ENCODE data around the gene P2RX1.
A peak's percentile ranks its signal among the peaks of the same experiment; 100 is the strongest.

The P2RX1 gene

DNA sequence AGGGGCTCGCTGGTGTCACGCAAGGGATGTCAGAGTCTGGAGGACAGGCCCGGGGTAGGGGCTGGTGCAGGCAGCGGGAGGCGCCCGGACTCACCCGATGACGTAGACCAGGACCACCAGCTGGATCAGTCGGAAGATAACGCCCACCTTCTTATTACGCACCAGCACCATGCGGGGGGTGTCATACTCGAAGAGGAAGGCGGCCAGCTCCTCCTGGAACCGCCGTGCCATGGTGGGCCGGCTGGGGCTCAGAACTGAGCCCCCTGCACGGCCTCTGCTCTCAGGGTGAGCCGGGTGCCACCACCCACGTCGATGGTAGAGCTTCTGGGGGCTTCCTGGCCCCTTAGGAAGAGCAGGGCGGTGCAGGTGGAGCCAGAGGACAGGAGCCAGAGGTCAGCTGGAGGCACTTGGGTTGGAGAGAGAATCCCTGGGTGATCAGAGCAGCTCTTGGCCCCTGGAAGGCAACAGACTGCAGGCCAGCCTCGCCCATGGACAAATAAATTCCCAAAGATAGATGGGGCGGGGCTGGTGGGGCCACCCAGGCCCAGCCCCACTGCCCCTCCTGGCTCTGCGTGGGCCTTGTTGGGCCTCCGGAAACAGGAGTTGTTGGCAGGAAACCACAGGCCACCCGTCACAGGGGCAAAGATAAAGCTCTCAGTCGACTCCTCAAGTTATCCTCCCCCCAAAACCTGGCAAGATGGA lies at the start of gene P2RX1:
Gene P2RX1 (minus strand): TSS at position 471 of the 702 bp plus-strand sequence. CDS start 240 bp downstream, at position 231.
- no peak within 1 kb of the TSS for H3K4me3 ChIP-seq (replicated peaks; ENCODE audit: low read depth, low read length)

DNA sequence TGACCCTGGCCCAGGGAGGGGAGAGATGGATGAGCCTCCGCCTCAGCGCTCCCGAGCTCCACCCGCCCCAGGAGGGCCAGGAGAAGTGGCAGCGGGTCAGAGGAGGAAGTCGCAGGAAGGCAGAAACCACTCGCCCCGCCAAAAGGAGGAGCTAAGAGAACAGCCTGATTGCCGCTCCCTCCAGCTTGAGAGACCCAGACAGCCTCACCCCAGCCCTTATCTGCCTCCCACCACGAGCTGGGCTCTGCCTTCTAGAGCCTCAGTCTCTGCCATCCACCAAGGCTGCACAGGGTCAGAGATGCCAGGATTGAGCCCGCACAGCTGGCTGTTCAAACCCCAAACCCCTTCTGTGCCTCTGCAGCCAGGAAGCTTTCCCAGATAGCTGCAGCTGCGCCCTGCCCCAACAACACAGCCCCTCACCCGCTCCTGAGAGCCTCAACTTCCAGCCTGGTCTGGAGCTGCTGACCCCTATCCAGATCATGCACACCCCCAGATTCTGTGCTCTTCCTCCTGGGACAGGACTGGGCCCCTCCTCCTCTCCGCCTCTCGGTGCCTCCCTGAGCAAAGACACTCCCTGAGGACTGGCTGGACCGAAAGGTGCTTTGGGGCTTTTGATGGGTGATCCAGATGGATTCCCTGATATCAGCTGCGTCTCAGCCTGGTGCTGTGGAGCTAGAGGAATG lies 49.0 kb upstream of the P2RX1 start:
- no peak overlapping the region for H3K4me3 ChIP-seq (replicated peaks; ENCODE audit: low read depth, low read length)
- no peak for DNase-seq (ENCODE audit: extremely low read depth, low read depth)
- TF ChIP-seq, protein P1, sequence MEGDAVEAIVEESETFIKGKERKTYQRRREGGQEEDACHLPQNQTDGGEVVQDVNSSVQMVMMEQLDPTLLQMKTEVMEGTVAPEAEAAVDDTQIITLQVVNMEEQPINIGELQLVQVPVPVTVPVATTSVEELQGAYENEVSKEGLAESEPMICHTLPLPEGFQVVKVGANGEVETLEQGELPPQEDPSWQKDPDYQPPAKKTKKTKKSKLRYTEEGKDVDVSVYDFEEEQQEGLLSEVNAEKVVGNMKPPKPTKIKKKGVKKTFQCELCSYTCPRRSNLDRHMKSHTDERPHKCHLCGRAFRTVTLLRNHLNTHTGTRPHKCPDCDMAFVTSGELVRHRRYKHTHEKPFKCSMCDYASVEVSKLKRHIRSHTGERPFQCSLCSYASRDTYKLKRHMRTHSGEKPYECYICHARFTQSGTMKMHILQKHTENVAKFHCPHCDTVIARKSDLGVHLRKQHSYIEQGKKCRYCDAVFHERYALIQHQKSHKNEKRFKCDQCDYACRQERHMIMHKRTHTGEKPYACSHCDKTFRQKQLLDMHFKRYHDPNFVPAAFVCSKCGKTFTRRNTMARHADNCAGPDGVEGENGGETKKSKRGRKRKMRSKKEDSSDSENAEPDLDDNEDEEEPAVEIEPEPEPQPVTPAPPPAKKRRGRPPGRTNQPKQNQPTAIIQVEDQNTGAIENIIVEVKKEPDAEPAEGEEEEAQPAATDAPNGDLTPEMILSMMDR (IDR thresholded peaks at IDR 0.05; ENCODE audit: low read depth, low read length, missing control alignments) = no peak

More for the DNA sequence above, at the start of gene P2RX1:
- no peak for DNase-seq (ENCODE audit: extremely low read depth, low read depth)
- TF ChIP-seq, protein P1 (IDR thresholded peaks at IDR 0.05; ENCODE audit: low read depth, low read length, missing control alignments) = no peak

DNA sequence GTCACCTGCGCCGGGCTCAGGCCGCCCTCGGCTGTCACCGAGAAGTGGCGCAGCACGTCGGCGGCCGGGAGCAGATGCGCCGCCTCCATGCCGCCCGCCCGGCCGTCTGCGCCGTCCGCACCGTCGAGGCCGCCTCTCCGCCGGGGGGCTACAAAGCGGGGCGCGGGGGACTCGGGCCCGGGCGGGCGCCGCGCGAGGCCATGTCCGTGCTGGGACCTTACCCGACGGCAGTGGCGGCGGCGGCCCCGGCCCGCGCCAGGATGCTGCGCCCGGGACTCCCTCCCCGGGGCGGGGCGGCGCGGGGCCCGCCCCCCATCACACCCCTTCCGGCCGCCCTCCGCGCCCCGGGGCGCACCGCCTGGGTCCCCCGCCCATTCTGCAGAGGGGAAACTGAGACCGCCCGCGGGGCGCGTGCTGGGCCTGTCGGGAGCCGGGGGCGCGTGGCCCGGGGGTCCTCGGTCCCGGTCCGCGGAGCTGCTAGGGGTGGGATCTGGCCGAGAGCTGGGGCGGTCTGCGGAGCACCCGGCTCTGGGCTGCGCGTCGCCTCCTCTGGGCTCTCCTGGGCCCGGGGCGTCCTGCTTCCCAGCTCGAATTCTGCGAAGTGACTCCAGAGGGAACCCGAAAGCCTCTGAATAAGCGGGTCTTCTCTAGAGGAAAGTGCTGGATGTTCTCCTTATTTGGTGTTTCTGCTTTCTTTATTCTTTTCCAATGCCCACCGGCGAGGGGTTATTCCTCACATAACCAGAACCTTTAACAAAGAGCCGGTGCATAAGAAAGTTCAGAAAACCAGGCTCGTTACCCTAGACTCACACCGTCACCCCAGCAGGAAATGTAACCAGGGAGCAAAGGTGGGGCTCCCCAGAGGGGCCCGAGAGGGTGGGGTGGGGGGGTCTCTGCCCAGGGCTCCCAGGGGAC lies 48.2 kb upstream of the P2RX1 start, which contains the start of gene ATP2A3:
Gene ATP2A3 (minus strand): TSS at position 235 of the 915 bp plus-strand sequence. CDS start 146 bp downstream, at position 89.
- DNase-seq (ENCODE audit: extremely low read depth, low read depth) = no peak
- H3K4me3 ChIP-seq (replicated peaks; ENCODE audit: low read depth, low read length) = peak within 1 kb of the TSS; percentile 31
- TF ChIP-seq, protein P1 (IDR thresholded peaks at IDR 0.05; ENCODE audit: low read depth, low read length, missing control alignments) = no peak

DNA sequence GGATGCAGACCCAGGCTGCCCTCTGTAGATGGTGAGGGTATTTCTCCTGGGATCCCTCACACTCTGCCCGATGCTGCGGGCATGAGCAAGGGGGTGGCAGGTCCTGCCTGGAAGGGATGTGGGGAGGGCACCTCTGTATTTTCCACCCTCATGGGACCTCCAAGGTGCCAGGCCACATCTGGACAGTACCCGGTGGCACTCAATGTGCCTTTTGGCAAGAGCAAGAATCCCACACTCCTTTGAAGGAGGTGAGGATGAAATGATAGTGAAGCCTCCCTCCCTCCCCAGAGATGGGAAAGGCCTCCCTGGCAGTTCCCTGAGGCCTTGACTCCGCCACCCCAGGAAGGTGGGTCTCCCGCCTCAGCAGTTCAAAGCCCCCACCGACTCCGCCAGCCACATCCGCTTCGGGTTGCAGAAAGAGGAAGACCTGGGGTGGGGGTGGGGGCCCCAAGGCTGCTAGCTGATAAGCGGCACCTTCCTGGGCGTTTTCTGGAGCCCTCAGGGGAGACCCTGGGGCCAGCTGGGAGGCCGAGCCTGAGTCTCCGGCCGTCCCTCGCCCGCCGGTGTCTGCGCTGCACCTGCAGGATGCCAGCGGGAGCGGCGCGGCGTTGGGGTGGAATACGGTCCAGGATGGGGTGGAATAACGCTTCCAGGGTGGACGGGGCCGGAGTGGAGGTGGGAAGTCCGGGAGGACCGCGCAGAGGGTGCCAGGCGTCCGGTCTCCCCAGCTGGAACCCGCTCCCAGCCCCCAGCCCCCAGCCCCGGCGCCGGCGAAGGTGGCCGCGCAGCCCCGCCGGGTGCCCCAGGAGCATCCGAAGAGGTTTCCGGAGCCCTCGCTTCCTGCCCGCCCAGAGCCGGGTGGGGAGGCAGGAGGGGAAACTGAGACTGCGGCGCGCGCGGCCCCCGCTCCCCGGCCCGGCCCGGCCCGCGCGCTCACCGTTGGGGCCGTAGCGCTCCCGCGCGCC lies 47.3 kb upstream of the P2RX1 start:
- TF ChIP-seq, protein P1 (IDR thresholded peaks at IDR 0.05; ENCODE audit: low read depth, low read length, missing control alignments) = no peak
- DNase-seq (ENCODE audit: extremely low read depth, low read depth) = no peak
- no peak overlapping the region for H3K4me3 ChIP-seq (replicated peaks; ENCODE audit: low read depth, low read length)

DNA sequence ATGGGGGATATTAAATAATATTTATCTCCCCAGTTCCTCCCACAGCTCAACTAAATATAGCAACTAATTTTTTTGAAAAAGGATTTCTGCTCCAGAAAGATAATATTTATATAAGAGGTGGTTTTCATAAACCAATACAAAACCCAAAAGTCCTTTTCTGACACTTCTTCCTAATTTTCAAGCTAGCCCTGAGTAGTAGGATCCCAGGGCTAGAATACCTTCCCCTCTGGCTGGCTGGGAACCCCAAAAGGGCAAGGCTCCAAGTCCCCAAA lies 46.6 kb upstream of the P2RX1 start:
- H3K4me3 ChIP-seq (replicated peaks; ENCODE audit: low read depth, low read length) = no peak overlapping the region
- no peak for DNase-seq (ENCODE audit: extremely low read depth, low read depth)
- TF ChIP-seq, protein P1 (IDR thresholded peaks at IDR 0.05; ENCODE audit: low read depth, low read length, missing control alignments) = no peak
